ENCODE measurements around the gene FAM50B. TPM values are rescaled to one million over a fixed set of nuclear protein-coding genes. Genes with fewer than 3 reads are reported as not detected.

FAM50B gene
- total RNA-seq, 1 donor: 0.52 TPM

DNA sequence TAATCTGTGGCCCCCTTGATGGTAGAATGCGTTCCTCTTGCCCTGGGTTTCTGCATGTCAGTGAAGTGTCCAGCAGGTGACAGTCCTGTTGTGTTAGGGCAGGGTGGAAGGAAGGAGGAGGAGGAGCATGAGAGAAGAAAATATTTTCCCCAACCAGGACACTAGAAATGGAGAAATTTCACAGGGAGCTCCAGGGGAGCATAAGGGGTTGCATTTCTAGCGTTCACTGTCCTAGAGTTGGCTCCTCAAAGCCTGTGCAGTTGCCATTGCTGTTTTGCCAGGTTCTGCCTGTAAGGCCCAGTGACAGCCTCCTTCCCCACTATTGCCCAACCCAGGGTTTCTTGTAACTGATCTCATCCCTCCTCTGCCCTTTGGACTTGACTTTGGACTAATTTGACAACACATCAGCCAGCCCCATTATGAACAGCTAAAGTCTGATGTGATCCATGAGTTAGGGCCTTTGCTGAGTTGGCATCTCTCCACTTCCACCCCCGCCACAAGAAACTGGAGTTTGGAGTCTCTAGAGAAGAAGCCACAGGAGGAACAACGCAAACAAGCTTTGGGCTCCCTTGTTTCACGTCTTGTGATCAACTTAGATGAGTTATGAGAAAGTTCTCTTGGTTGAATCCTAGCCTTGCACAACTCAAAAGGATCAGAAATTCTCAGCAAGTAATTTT is 14.0 kb upstream of the FAM50B start:
- no peaks in the 10 kb centered on the region for H3K27me3 ChIP-seq (ENCODE audit: insufficient read depth, low read length)
- no peaks in the 10 kb centered on the region for H3K4me1 ChIP-seq (ENCODE audit: insufficient read depth, low read length)
- no peak overlapping the region for H3K4me3 ChIP-seq (ENCODE audit: low read length)
- no peaks in the 10 kb centered on the region for H3K9me3 ChIP-seq (ENCODE audit: low read depth, low read length)

DNA sequence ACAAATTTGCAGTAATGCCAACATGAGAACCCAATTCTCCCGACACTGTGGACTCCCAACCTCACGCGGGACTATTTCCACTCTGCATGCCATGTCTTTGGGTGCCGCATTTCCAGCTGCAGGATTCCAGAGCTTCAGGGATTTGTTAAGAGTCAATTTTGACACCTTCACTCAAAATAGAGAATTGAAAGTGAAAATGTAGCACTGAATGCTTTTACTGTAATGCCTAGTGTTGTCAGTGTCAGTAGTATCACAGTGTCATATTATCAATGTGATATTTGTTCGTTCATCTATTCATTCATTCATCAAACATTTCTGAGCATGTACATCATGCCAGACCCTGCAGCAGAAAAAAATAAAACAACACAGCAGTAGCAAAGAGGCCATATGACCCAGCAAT is 13.4 kb upstream of the FAM50B start:
- Histone ChIP-seq H3K4me1 (ENCODE audit: insufficient read depth, low read length) (no peaks in the 10 kb centered on the region), H3K9me3 (ENCODE audit: low read depth, low read length) (no peaks in the 10 kb centered on the region), H3K27me3 (ENCODE audit: insufficient read depth, low read length) (no peaks in the 10 kb centered on the region), H3K4me3 (ENCODE audit: low read length) (no peak overlapping the region)

DNA sequence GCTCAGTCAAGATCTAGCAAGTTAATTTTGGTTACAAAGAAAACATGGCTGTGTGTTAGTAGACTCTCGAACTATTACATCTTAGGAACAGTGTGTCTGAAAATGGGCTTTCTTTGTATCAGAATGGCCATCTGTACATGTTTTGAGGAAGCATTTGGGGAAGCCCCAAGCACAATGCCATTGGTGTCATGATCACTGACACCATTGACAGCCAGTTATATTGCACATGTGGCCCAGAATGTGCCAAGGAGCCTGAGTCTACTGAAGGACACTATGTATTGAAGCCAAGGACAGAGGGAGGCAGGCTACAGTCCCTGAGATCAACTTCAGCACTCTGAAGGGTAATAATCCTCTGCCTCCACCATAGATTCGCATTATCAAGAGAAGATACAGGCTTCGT is 12.6 kb upstream of the FAM50B start:
- no peaks in the 10 kb centered on the region for H3K9me3 ChIP-seq (ENCODE audit: low read depth, low read length)
- H3K27me3 ChIP-seq (ENCODE audit: insufficient read depth, low read length): no peaks in the 10 kb centered on the region
- H3K4me1 ChIP-seq (ENCODE audit: insufficient read depth, low read length): no peaks in the 10 kb centered on the region
- H3K4me3 ChIP-seq (ENCODE audit: low read length): no peak overlapping the region

DNA sequence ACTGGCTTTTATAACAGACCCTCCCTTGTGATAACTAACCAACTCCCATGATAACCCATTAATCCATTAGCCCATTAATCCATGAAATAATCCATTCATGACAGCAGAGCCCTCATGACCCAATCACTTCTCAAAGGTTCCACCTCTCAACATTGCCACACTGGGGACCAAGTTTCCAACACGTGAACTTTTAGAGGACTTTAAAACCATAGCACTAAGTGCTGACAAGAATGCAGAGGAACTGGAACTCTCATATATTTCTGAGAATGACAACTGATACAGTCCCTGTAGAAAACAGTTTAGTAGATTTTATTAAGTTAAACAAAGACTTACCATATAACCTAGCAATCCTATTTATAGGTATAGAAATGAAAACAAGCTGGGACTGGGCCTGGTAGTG is 11.4 kb upstream of the FAM50B start:
- Histone ChIP-seq H3K4me1 (ENCODE audit: insufficient read depth, low read length) (no peaks in the 10 kb centered on the region), H3K27me3 (ENCODE audit: insufficient read depth, low read length) (no peaks in the 10 kb centered on the region)

DNA sequence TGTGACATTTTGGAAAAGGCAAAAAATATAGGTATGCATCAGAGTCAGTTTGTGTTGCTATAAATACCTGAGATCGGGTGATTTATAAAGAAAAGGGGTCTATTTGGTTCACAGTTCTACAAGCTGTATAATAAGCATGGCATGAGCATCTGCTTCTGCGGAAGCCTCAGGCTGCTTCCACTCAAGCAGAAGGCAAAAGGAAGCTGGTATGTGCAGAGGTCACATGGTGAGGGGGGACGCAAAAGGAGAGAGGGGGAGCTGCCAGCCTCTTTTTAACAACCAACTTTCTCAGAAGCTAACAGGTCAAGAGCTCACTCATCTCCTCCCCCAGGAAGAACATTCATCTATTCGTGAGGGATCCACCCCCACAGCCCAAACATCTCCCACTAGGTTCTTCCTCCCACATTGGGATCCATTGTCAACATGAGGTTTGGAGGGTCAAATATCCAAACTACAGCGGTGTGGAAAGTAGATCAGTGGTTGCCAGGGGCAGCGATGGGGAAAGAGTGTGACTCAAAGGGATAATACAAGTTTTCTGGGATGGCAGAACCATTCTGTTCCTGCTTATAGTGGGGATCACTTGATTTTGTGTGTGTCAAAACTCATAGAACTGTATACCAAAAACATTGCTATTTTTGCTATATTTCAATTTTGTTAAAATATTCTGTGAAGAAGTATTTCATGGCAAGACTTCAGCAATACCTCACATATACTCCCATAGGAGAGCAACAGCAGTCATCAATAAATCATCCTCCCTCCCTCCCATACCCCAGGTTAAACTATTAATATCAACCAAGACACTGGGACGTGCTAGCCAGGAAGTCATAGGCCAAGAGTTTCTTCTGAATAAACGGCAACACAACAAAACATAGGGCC is 9.9 kb upstream of the FAM50B start:
- Histone ChIP-seq H3K4me3 (ENCODE audit: low read length) (no peak overlapping the region), H3K4me1 (ENCODE audit: insufficient read depth, low read length) (no peaks in the 10 kb centered on the region), H3K9me3 (ENCODE audit: low read depth, low read length) (no peaks in the 10 kb centered on the region), H3K27me3 (ENCODE audit: insufficient read depth, low read length) (no peaks in the 10 kb centered on the region)

More for the DNA sequence above, 11.4 kb upstream of the FAM50B start:
- no peaks in the 10 kb centered on the region for H3K9me3 ChIP-seq (ENCODE audit: low read depth, low read length)
- H3K4me3 ChIP-seq (ENCODE audit: low read length): no peak overlapping the region

DNA sequence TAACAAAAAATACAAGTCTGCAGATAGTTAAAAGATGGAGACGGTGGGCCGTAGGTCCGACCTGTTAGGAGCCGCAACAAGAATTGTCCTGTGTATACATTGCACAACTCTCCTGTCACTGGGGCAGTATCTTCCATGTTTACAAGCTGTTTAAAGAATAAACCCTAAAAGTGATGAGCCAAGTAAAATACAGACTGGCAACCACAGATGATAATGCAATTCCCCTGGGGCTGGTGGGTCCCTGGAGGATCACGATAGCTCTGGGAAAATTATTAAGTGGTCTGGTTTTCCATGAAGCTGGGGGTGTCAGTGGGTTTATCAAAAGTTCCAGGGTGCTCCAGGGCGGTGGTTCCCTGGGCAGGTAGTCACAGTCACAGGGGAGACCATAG is 8.1 kb upstream of the FAM50B start:
- no peaks in the 10 kb centered on the region for H3K4me1 ChIP-seq (ENCODE audit: insufficient read depth, low read length)
- no peaks in the 10 kb centered on the region for H3K9me3 ChIP-seq (ENCODE audit: low read depth, low read length)
- H3K4me3 ChIP-seq (ENCODE audit: low read length): no peak overlapping the region
- H3K27me3 ChIP-seq (ENCODE audit: insufficient read depth, low read length): no peaks in the 10 kb centered on the region

DNA sequence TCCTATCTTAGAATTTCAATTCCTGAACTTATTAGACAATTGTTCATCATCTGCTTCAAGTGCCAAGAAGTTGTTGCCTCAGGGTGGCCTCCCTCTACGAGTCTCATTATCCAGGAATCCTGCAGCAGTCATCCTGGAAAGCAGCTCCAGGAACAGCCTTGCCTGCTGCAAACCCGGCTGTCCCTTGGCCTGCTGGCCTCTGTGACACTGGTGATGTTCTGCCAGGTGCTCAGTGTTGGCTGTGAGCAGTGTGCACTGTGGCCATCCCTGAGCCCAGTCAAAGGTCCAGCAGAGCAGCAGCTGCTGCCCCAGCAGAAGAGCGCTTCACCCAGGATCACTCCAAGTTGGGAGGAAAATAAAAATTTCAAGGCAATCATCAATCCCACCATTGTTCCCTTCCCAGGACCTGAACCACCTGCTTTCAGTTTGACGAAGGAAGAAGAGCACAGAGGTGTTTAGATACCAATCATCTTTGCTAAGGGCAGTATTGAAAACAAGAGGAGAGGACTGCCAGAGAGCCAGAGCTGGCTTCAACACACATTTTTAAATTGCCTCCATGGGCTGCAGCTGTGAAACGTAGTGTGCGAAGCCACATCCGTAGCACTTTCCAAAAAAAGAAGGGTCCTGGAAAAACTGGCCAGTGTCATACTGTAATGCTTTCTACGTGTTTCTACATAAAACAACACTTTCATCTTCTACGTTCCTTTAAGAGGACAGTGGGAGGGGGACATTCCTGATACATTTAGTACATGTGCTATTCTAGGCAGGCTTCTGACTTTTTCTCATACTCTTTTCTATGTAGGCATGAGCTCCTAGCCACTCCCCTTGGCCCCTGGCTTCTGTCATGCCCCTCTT is 7.2 kb upstream of the FAM50B start:
- Histone ChIP-seq H3K4me3 (ENCODE audit: low read length) (no peak overlapping the region), H3K9me3 (ENCODE audit: low read depth, low read length) (no peaks in the 10 kb centered on the region), H3K27me3 (ENCODE audit: insufficient read depth, low read length) (no peaks in the 10 kb centered on the region), H3K4me1 (ENCODE audit: insufficient read depth, low read length) (no peaks in the 10 kb centered on the region)

DNA sequence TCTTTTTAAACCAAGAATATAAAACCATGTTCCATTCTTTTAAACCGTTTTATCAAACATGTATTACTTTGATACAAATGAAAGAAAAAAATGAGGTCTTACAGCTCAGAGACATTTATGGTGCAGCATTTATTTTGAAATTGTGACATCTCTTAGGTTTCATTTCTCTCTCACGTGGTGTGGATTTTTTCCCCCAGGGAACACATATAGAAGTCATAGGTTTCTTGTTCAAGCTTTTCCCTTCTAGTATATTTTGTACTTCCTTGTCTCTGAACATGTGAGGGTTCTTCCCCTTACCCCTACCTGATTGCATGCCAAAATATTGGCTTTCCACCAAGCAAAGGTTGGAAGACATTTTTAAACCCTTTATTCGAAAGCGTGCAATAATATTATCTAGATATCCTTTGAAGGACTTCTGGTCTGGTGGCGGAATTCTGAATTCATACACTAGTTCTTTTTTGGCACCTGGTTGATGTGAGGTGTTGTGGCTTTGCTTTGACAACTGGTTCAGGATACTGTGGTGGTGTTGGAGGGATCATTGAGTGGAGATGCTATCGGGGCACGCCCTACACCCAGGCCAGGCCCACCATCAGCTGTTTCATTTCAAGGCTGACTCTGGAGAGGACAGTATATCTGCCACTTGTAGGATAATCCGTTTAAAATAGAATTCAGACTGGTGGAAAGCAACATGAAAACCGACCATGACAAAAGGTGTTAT is 5.6 kb upstream of the FAM50B start:
- H3K9me3 ChIP-seq (ENCODE audit: low read depth, low read length): no peaks in the 10 kb centered on the region
- H3K4me1 ChIP-seq (ENCODE audit: insufficient read depth, low read length): peaks cover 4% of the 10 kb centered on the region
- no peaks in the 10 kb centered on the region for H3K27me3 ChIP-seq (ENCODE audit: insufficient read depth, low read length)
- H3K4me3 ChIP-seq (ENCODE audit: low read length): no peak overlapping the region

DNA sequence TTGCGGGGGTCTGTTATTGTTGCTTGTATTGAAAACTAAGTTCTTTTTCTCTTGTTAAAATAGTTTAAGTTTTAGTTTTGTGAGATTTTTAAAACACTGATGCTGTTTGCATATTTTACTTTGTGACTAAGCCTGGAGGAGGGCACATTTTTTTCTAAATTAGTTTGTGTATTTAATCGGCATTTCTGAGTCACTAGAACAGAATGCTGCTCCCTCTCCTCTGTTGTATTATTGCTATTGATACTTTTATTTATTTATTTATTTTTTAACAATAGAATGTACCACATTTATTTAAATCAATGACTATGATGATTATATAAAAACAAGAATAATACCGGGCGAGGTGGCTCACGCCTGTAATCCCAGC is 5.1 kb upstream of the FAM50B start:
- Histone ChIP-seq H3K4me3 (ENCODE audit: low read length) (no peak overlapping the region), H3K9me3 (ENCODE audit: low read depth, low read length) (no peaks in the 10 kb centered on the region), H3K27me3 (ENCODE audit: insufficient read depth, low read length) (no peaks in the 10 kb centered on the region), H3K4me1 (ENCODE audit: insufficient read depth, low read length) (peaks cover 8% of the 10 kb centered on the region)

DNA sequence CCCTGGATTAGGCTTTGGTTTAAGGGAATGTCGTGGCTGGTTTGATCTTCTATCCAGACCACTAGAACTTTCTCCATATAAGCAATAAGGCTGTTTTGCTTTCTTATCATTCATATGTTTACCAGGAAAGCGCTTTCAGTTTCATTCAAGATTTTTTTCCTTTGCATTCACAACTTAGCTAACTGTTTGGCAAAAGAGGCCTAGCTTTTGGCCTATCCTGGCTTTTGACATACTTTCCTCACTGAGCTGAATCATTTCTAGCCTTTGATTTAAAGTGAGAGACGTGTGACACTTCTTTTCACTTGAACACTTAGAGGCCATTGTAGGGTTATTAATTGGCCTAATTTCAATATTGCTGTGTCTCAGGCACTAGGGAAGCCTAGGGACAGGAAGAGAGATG is 1.7 kb upstream of the FAM50B start:
- Histone ChIP-seq H3K27me3 (ENCODE audit: insufficient read depth, low read length) (no peaks in the 10 kb centered on the region), H3K9me3 (ENCODE audit: low read depth, low read length) (no peaks in the 10 kb centered on the region), H3K4me1 (ENCODE audit: insufficient read depth, low read length) (peaks cover 8% of the 10 kb centered on the region), H3K4me3 (ENCODE audit: low read length) (no peak overlapping the region)

DNA sequence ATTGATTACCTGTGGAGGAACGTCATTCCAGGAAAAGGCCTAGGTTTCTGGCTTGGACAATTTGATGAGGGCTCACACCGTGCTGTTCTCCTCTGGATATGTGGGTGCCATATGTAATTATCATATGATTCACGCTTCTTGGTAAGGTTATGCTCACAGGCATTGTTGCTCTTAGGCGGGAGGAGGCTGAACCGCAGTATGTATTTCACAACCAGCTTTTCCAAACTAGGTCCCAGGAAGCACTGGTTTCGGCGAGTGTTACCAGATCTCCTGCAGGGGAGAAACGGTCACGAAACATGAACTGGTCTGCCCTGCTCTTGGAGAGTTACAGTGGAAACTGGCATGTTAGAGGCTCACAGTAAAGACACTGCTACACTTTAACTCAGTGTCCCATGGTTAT is 793 bp upstream of the FAM50B start:
- Histone ChIP-seq H3K9me3 (ENCODE audit: low read depth, low read length) (no peaks in the 10 kb centered on the region), H3K27me3 (ENCODE audit: insufficient read depth, low read length) (no peaks in the 10 kb centered on the region), H3K4me3 (ENCODE audit: low read length) (peak overlapping the region; percentile 52), H3K4me1 (ENCODE audit: insufficient read depth, low read length) (peaks cover 8% of the 10 kb centered on the region)

DNA sequence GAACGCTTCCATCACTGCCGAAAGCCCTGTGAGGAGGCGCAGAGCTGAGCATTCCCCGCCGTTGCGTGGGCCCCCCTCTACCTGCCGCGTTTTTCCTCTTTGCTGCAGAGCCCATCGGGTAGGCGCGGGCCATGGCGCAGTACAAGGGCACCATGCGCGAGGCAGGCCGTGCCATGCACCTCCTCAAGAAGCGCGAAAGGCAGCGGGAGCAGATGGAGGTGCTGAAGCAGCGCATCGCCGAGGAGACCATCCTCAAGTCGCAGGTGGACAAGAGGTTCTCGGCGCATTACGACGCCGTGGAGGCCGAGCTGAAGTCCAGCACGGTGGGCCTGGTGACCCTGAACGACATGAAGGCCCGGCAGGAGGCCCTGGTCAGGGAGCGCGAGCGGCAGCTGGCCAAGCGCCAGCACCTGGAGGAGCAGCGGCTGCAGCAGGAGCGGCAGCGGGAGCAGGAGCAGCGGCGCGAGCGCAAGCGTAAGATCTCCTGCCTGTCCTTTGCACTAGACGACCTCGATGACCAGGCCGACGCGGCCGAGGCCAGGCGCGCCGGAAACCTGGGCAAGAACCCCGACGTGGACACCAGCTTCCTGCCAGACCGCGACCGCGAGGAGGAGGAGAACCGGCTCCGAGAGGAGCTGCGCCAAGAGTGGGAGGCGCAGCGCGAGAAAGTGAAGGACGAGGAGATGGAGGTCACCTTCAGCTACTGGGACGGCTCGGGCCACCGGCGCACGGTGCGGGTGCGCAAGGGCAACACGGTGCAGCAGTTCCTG is 693 bp downstream of the FAM50B start:
- Histone ChIP-seq H3K27me3 (ENCODE audit: insufficient read depth, low read length) (no peaks in the 10 kb centered on the region), H3K4me3 (ENCODE audit: low read length) (peak overlapping the region; percentile 52), H3K4me1 (ENCODE audit: insufficient read depth, low read length) (peaks cover 8% of the 10 kb centered on the region), H3K9me3 (ENCODE audit: low read depth, low read length) (no peaks in the 10 kb centered on the region)

DNA sequence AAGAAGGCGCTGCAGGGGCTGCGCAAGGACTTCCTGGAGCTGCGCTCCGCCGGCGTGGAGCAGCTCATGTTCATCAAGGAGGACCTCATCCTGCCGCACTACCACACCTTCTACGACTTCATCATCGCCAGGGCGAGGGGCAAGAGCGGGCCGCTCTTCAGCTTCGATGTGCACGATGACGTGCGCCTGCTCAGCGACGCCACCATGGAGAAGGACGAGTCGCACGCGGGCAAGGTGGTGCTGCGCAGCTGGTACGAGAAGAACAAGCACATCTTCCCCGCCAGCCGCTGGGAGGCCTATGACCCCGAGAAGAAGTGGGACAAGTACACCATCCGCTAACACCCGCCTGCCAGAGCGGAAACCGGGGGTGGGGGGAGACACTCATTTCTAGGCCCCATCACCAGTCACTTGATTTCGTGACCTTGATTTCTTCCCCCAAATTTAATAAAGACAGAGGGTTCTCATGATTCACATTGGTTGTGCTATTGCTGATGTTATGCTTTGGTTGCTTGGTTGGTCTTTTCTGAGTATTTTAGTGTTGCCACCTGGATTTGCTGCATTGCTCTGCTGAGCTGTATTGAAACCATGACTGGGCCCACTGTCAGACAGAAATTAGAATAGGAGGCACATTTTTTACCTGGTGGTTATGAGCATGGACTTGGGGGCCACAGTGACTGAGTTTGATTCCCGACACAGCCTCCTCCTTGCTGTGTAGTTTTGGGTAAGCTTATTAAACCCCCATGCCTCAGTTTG is 1.5 kb downstream of the FAM50B start:
- Histone ChIP-seq H3K4me3 (ENCODE audit: low read length) (no peak overlapping the region), H3K9me3 (ENCODE audit: low read depth, low read length) (no peaks in the 10 kb centered on the region), H3K4me1 (ENCODE audit: insufficient read depth, low read length) (peaks cover 8% of the 10 kb centered on the region), H3K27me3 (ENCODE audit: insufficient read depth, low read length) (no peaks in the 10 kb centered on the region)

All from mononuclear cell (primary cell).